Measurements from ENCODE around the gene BTBD9. TPM values are rescaled to one million over a fixed set of nuclear protein-coding genes. Genes with fewer than 3 reads are reported as not detected.

Gene BTBD9
- total RNA-seq, 1 experiment from 2014 or later = 19.4 TPM

DNA sequence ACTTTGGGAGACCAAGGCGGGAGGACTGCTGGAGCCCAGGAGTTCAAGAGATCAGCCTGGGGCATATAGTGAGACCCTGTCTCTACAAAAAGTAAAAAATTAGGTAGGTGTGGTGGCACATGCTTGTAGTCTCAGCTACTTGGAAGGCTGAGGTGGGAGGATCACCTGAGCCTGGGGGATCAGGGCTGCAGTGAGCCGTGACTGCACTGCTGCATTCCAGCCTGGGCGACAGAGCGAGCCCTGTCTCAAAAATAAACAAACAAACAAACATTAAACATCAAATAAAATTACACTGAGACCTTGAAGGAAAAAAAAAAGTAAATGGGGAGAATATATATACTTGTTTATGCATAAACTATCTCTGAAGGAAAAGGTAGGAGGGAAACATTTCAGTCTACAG, 432.4 kb downstream of the BTBD9 start:
- CTCF ChIA-PET = interaction anchor here (1.1 kb wide), 1 partner anchor 146 kb away, joined by 4 read pairs; no protein-coding TSS in a partner anchor
- no TSS peak for BruUV-seq (replicated peaks)
- no peaks in the 10 kb centered on the region for H3K27me3 Mint-ChIP-seq (ENCODE audit: unreplicated experiment)
- no peaks in the 10 kb centered on the region for H3K36me3 Mint-ChIP-seq (ENCODE audit: insufficient read depth, unreplicated experiment)
- TF ChIP-seq, protein P1, sequence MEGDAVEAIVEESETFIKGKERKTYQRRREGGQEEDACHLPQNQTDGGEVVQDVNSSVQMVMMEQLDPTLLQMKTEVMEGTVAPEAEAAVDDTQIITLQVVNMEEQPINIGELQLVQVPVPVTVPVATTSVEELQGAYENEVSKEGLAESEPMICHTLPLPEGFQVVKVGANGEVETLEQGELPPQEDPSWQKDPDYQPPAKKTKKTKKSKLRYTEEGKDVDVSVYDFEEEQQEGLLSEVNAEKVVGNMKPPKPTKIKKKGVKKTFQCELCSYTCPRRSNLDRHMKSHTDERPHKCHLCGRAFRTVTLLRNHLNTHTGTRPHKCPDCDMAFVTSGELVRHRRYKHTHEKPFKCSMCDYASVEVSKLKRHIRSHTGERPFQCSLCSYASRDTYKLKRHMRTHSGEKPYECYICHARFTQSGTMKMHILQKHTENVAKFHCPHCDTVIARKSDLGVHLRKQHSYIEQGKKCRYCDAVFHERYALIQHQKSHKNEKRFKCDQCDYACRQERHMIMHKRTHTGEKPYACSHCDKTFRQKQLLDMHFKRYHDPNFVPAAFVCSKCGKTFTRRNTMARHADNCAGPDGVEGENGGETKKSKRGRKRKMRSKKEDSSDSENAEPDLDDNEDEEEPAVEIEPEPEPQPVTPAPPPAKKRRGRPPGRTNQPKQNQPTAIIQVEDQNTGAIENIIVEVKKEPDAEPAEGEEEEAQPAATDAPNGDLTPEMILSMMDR (IDR thresholded peaks at IDR 0.05; ENCODE audit: unreplicated experiment) = no peak
- intact Hi-C loops (cut with micrococcal nuclease; ENCODE audit: unreplicated experiment) = no loop called here
- H3K4me1 Mint-ChIP-seq (ENCODE audit: low read depth, unreplicated experiment) = no peaks in the 10 kb centered on the region
- no peak overlapping the region for H3K4me3 Mint-ChIP-seq (ENCODE audit: low read depth, unreplicated experiment)
- H3K9me3 Mint-ChIP-seq (ENCODE audit: low read depth, unreplicated experiment) = no peaks in the 10 kb centered on the region
- DNase-seq = no peak
- no peak overlapping the region for H3K27ac Mint-ChIP-seq (ENCODE audit: unreplicated experiment)

DNA sequence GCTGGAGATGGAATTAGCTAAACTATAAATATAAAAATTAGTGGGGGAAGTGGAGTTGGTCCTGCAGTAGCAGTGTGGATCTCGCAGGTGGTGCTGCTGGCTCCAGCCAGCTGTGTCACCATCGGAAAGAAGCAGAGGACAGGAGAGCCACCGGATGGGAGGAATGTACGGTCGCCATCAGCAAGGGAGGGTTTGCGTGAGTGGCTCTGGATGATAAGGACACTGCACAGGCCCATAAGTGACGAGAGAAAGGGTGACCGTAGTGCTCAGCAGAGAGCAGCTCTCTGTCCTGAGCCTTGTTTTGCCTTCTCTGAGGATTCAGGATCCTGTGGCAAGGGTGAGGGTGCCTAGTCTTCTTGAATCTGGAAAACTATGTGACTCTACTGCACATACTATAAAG, 441.5 kb downstream of the BTBD9 start:
- no peak overlapping the region for H3K4me3 Mint-ChIP-seq (ENCODE audit: low read depth, unreplicated experiment)
- no peaks in the 10 kb centered on the region for H3K4me1 Mint-ChIP-seq (ENCODE audit: low read depth, unreplicated experiment)
- no peaks in the 10 kb centered on the region for H3K36me3 Mint-ChIP-seq (ENCODE audit: insufficient read depth, unreplicated experiment)
- no peaks in the 10 kb centered on the region for H3K27me3 Mint-ChIP-seq (ENCODE audit: unreplicated experiment)
- H3K27ac Mint-ChIP-seq (ENCODE audit: unreplicated experiment) = no peak overlapping the region
- no peaks in the 10 kb centered on the region for H3K9me3 Mint-ChIP-seq (ENCODE audit: low read depth, unreplicated experiment)
- no peak for DNase-seq
- no TSS peak for BruUV-seq (replicated peaks)
- CTCF ChIA-PET = no interaction called here
- intact Hi-C loops (cut with micrococcal nuclease; ENCODE audit: unreplicated experiment) = no loop called here
- TF ChIP-seq, protein P1 (IDR thresholded peaks at IDR 0.05; ENCODE audit: unreplicated experiment) = no peak

DNA sequence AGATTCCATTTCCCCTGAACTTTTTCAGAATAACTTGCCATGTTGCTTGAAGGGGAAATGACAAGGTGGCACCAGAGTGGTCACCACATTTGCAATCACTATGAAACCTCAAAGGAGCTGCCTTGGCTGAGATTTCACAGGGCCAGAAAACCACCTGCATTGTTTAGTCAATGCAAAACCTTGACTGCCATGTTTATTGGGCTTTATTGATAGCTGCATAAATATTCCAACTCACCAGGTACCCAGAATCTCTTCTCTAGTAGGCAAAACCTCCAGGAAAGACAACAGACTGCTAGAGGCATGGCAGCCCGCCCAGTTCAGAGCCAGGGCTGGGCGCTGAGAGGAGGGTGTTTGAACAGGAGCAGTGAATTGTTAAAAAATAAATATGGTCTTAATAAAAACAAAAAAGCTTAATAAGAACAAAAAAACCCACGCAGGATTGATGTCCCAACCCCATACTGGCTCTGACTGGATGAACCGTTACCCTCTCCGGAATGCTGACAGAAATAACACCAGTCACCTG, 444.6 kb downstream of the BTBD9 start:
- CTCF ChIA-PET = no interaction called here
- no peak for DNase-seq
- no peaks in the 10 kb centered on the region for H3K4me1 Mint-ChIP-seq (ENCODE audit: low read depth, unreplicated experiment)
- TF ChIP-seq, protein P1 (IDR thresholded peaks at IDR 0.05; ENCODE audit: unreplicated experiment) = no peak
- H3K27me3 Mint-ChIP-seq (ENCODE audit: unreplicated experiment) = no peaks in the 10 kb centered on the region
- no TSS peak for BruUV-seq (replicated peaks)
- intact Hi-C loops (cut with micrococcal nuclease; ENCODE audit: unreplicated experiment) = no loop called here
- no peak overlapping the region for H3K4me3 Mint-ChIP-seq (ENCODE audit: low read depth, unreplicated experiment)
- no peaks in the 10 kb centered on the region for H3K36me3 Mint-ChIP-seq (ENCODE audit: insufficient read depth, unreplicated experiment)
- no peaks in the 10 kb centered on the region for H3K9me3 Mint-ChIP-seq (ENCODE audit: low read depth, unreplicated experiment)
- no peak overlapping the region for H3K27ac Mint-ChIP-seq (ENCODE audit: unreplicated experiment)

DNA sequence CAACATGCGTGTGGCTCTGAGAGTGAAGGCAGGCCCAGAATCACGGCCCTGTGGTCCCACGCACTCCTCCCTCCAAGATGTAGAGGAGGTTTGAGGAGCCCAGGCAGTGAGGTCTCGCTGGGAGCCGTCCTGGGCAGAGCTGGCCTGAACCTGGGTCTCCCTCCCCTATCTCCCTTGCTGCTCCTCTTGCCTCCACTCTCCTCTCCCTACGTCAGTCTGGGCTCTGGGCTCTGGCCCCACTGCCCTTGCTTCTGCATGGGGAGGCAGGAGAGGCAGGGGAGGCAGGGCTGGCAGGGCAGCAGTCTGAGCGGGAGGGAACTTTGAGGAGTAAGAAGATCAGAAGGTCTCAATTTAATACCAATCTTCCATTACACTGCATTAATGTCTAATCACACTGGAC, 445.1 kb downstream of the BTBD9 start:
- Mint-ChIP-seq H3K36me3 (ENCODE audit: insufficient read depth, unreplicated experiment) (no peaks in the 10 kb centered on the region), H3K9me3 (ENCODE audit: low read depth, unreplicated experiment) (no peaks in the 10 kb centered on the region), H3K4me3 (ENCODE audit: low read depth, unreplicated experiment) (no peak overlapping the region), H3K27ac (ENCODE audit: unreplicated experiment) (no peak overlapping the region), H3K27me3 (ENCODE audit: unreplicated experiment) (no peaks in the 10 kb centered on the region), H3K4me1 (ENCODE audit: low read depth, unreplicated experiment) (no peaks in the 10 kb centered on the region)
- CTCF ChIA-PET = interaction anchor here (0.7 kb wide), 1 partner anchor 76 kb away, joined by 3 read pairs; no protein-coding TSS in a partner anchor
- TF ChIP-seq, protein P1 (IDR thresholded peaks at IDR 0.05; ENCODE audit: unreplicated experiment) = no peak
- BruUV-seq (replicated peaks) = no TSS peak
- DNase-seq = no peak
- intact Hi-C loops (cut with micrococcal nuclease; ENCODE audit: unreplicated experiment) = no loop called here

Measured in Calu3 (cell line).